NK-92 (cell line): ENCODE data around the gene MYO19.
"Not testable (repeated sequence)": the region's sequence is repeated elsewhere in the genome, so short reads cannot be mapped to it uniquely, and the experiment has no call there.

Experiments
- DNase-seq: peaks from one replicate; lab custom pipeline; 2025; ENCODE audit not compliant: unreplicated experiment; lab: John Stamatoyannopoulos, UW

Gene MYO19

GRCh38 chr17:36532435-36532975, 2.2 kb downstream of the MYO19 start:
- DNase-seq, result no peak

GRCh38 chr17:36529121-36529520, 5.5 kb downstream of the MYO19 start:
- DNase-seq, result no peak

- no peak for DNase-seq
Observed at GRCh38 chr17:36527621-36528250, 6.9 kb downstream of the MYO19 start.

GRCh38 chr17:36525888-36526287, 8.8 kb downstream of the MYO19 start:
- no peak for DNase-seq

GRCh38 chr17:36525113-36525512, 9.6 kb downstream of the MYO19 start:
- DNase-seq, result no peak

- DNase-seq, result no peak
Observed at GRCh38 chr17:36524428-36524876, 10.2 kb downstream of the MYO19 start.

- DNase-seq, result no peak
Observed at GRCh38 chr17:36523113-36523512, 11.6 kb downstream of the MYO19 start.

- no peak for DNase-seq
Observed at GRCh38 chr17:36515837-36516236, 18.8 kb downstream of the MYO19 start.

GRCh38 chr17:36514856-36515255, 19.8 kb downstream of the MYO19 start:
- no peak for DNase-seq

GRCh38 chr17:36512641-36513040, 22.0 kb downstream of the MYO19 start:
- DNase-seq, result no peak

- no peak for DNase-seq
Observed at GRCh38 chr17:36511216-36511615, 23.5 kb downstream of the MYO19 start.

GRCh38 chr17:36510636-36511035, 24.0 kb downstream of the MYO19 start:
- no peak for DNase-seq

- DNase-seq, result no peak
Observed at GRCh38 chr17:36509272-36509985, 25.2 kb downstream of the MYO19 start.

- DNase-seq, result not testable (repeated sequence)
Observed at GRCh38 chr17:36508439-36508838, 26.2 kb downstream of the MYO19 start.

- no peak for DNase-seq
Observed at GRCh38 chr17:36507266-36507665, 27.4 kb downstream of the MYO19 start.

- DNase-seq, result no peak
Observed at GRCh38 chr17:36506831-36507230, 27.8 kb downstream of the MYO19 start.

GRCh38 chr17:36506249-36506826, 28.3 kb downstream of the MYO19 start:
- DNase-seq, result no peak

- no peak for DNase-seq
Observed at GRCh38 chr17:36505171-36505570, 29.5 kb downstream of the MYO19 start.

GRCh38 chr17:36504156-36504545, 30.5 kb downstream of the MYO19 start:
- DNase-seq, result no peak

- no peak for DNase-seq
Observed at GRCh38 chr17:36503456-36504155, 31.1 kb downstream of the MYO19 start.

- no peak for DNase-seq
Observed at GRCh38 chr17:36501963-36502362, 32.7 kb downstream of the MYO19 start.
